Measurements from ENCODE around the gene EYA4.
"Not testable (repeated sequence)": the region's sequence is repeated elsewhere in the genome, so short reads cannot be mapped to it uniquely, and the experiment has no call there.

EYA4 gene

GRCh38 chr6:133393891-133394290 lies 152.7 kb downstream of the EYA4 start:
- H3K9me3 ChIP-seq, result no peaks in the 10 kb centered on the region
- H3K4me1 ChIP-seq, result peaks cover 37% of the 10 kb centered on the region
- H3K4me3 ChIP-seq, result no peak overlapping the region
- no peaks in the 10 kb centered on the region for H3K27me3 ChIP-seq (ENCODE audit: low read depth)
- DNase-seq (ENCODE audit: low spot score in 2 of 2), result peak in 1 of 2 experiments; percentile 92
- in situ Hi-C loops (cut with MboI; ENCODE audit: low sequenced_read_pairs), result no loop called here
- no peaks in the 10 kb centered on the region for H3K36me3 ChIP-seq (replicated peaks)

GRCh38 chr6:133394630-133395029 lies 153.5 kb downstream of the EYA4 start:
- no peak for DNase-seq (ENCODE audit: low spot score in 2 of 2)
- in situ Hi-C loops (cut with MboI; ENCODE audit: low sequenced_read_pairs), result no loop called here
- Histone ChIP-seq H3K9me3 (no peaks in the 10 kb centered on the region), H3K27me3 (ENCODE audit: low read depth) (no peaks in the 10 kb centered on the region), H3K4me1 (peaks cover 37% of the 10 kb centered on the region), H3K4me3 (no peak overlapping the region), H3K36me3 (replicated peaks) (no peaks in the 10 kb centered on the region)

- Histone ChIP-seq H3K9me3 (no peaks in the 10 kb centered on the region), H3K27me3 (ENCODE audit: low read depth) (no peaks in the 10 kb centered on the region), H3K4me1 (peaks cover 34% of the 10 kb centered on the region), H3K4me3 (no peak overlapping the region), H3K36me3 (replicated peaks) (no peaks in the 10 kb centered on the region)
- in situ Hi-C loops (cut with MboI; ENCODE audit: low sequenced_read_pairs), result no loop called here
- peak in 1 of 2 experiments; percentile 18 for DNase-seq (ENCODE audit: low spot score in 2 of 2)
These were observed 155.3 kb downstream of the EYA4 start for GRCh38 chr6:133396233-133396983.

DNA sequence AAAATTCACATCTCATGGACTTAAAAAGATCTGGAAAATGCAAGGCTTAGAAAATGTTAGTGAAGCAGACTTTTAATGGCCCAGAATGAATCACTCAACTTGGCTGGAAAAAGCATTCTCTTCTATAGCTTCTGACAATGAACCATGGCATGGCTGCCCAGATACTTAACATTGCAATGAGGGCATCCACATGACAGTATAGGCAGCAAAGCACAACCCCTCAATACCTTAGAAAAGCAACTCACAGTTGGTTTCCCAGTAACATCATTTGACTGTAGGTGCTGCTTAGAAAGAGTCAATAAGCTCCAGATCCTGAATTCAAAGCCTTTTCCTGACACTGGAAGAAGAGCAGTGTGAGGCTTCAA lies 155.8 kb downstream of the EYA4 start:
- Histone ChIP-seq H3K4me1 (peaks cover 28% of the 10 kb centered on the region), H3K36me3 (replicated peaks) (no peaks in the 10 kb centered on the region), H3K27me3 (ENCODE audit: low read depth) (no peaks in the 10 kb centered on the region), H3K4me3 (no peak overlapping the region), H3K9me3 (no peaks in the 10 kb centered on the region)
- DNase-seq (ENCODE audit: low spot score in 2 of 2), result no peak
- in situ Hi-C loops (cut with MboI; ENCODE audit: low sequenced_read_pairs), result no loop called here

DNA sequence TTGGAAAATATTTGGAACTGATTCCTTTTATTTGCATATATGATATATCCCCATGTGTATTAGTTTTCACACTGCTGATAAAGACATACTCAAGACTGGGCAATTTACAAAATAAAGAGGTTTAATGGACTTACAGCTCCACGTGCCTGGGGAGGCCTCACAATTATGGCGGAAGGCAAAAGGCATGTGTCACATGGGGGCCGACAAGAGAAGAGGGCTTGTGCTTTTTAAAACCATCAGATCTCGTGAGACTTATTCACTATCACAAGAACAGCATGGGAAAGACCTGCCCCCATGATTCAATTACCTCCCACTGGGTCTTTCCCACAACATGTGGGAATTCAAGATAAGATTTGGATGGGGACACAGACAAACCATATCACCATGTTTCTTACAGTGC lies 156.4 kb downstream of the EYA4 start:
- H3K4me1 ChIP-seq, result peaks cover 25% of the 10 kb centered on the region
- H3K27me3 ChIP-seq (ENCODE audit: low read depth); H3K4me3 ChIP-seq; H3K9me3 ChIP-seq; in situ Hi-C loops (cut with MboI; ENCODE audit: low sequenced_read_pairs); H3K36me3 ChIP-seq (replicated peaks); DNase-seq (ENCODE audit: low spot score in 2 of 2): not testable (repeated sequence)

DNA sequence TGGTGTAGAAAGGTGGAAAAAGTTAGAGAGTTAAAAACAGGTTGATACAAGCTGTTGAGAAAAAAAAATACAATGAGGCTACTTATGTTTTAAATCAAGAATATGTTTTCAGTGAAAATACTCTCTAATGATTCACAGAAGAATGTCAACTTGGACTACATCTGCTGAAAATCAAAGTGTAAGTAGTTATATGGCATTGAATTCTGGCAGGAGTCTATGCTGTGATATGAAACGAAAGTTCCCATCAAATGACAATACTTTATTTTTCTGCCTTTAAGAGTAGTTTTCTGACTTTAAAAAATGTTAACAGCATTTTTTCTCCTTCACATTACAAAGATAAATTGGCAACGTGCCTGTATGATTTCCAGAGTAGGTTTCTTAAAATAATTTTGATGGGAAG lies 158.3 kb downstream of the EYA4 start:
- Histone ChIP-seq H3K4me1 (peaks cover 27% of the 10 kb centered on the region), H3K36me3 (replicated peaks) (no peaks in the 10 kb centered on the region), H3K4me3 (no peak overlapping the region), H3K27me3 (ENCODE audit: low read depth) (no peaks in the 10 kb centered on the region), H3K9me3 (no peaks in the 10 kb centered on the region)
- in situ Hi-C loops (cut with MboI; ENCODE audit: low sequenced_read_pairs), result no loop called here
- no peak for DNase-seq (ENCODE audit: low spot score in 2 of 2)

GRCh38 chr6:133404151-133404550 lies 163.0 kb downstream of the EYA4 start:
- H3K36me3 ChIP-seq (replicated peaks), result no peaks in the 10 kb centered on the region
- peak in 1 of 2 experiments; percentile 31 for DNase-seq (ENCODE audit: low spot score in 2 of 2)
- peaks cover 48% of the 10 kb centered on the region for H3K4me1 ChIP-seq
- no peak overlapping the region for H3K4me3 ChIP-seq
- no peaks in the 10 kb centered on the region for H3K9me3 ChIP-seq
- in situ Hi-C loops (cut with MboI; ENCODE audit: low sequenced_read_pairs), result no loop called here
- H3K27me3 ChIP-seq (ENCODE audit: low read depth), result no peaks in the 10 kb centered on the region

DNA sequence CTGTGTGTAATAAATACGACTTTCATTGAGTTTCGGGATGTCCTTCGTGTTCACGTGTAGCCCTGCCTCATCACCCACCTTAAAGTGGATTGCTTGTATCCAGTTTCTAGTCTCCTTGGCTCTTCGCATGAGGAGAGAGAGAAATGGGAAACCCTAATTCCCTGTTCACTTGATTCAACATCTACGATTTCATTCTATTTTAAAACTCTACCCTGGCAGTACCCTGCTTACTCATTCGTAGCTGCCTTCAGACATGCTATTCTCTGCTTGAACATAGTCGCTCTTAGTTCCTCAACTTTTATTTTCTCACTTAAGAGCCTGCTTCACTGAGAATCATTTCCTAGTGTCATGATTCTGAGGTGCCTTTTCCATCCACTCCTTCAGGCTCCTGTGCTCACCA lies 163.6 kb downstream of the EYA4 start:
- DNase-seq (ENCODE audit: low spot score in 2 of 2), result no peak
- Histone ChIP-seq H3K4me3 (no peak overlapping the region), H3K36me3 (replicated peaks) (no peaks in the 10 kb centered on the region), H3K4me1 (peaks cover 51% of the 10 kb centered on the region), H3K27me3 (ENCODE audit: low read depth) (no peaks in the 10 kb centered on the region), H3K9me3 (no peaks in the 10 kb centered on the region)
- in situ Hi-C loops (cut with MboI; ENCODE audit: low sequenced_read_pairs), result no loop called here

DNA sequence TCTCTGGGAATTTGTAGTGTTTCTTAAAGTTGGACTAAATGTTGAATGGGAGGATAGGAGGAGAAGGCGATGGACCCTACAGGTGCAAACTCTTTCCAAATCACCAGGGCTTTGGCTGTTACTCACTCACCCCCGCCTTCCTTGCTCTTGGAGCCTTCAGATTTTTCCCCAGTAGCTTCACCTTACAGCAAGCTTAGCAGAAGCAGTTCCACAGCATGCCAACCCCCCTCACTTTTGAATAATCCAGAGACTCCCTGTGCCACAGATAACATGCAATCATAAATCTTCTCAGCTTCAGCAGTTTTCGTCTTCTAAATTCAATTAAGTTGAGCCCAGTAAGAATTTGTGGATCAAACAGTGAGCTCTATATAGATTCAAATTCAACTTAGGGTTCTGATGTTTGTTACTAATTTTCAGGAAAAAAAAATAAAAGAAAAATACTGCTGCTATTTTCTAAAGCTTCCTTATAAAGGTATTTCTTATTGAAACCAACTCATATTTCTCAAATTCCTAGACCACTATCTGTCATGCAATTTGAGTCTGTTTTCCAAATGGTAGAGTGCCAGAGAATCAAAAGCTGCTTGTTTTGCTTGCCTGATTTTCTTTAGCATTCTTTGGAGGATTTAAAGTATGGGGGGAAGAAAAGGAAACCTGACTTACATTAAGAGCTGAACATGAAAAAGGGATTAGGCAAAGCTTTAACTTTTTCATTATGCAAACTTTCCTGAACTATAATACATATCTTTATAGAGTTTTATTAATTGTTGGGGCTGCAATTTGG lies 166.4 kb downstream of the EYA4 start:
- Histone ChIP-seq H3K4me3 (no peak overlapping the region), H3K9me3 (no peaks in the 10 kb centered on the region), H3K36me3 (replicated peaks) (no peaks in the 10 kb centered on the region), H3K27me3 (ENCODE audit: low read depth) (no peaks in the 10 kb centered on the region), H3K4me1 (peaks cover 67% of the 10 kb centered on the region)
- peak; percentile 57 to 88 for DNase-seq (ENCODE audit: low spot score in 2 of 2)
- in situ Hi-C loops (cut with MboI; ENCODE audit: low sequenced_read_pairs), result no loop called here

DNA sequence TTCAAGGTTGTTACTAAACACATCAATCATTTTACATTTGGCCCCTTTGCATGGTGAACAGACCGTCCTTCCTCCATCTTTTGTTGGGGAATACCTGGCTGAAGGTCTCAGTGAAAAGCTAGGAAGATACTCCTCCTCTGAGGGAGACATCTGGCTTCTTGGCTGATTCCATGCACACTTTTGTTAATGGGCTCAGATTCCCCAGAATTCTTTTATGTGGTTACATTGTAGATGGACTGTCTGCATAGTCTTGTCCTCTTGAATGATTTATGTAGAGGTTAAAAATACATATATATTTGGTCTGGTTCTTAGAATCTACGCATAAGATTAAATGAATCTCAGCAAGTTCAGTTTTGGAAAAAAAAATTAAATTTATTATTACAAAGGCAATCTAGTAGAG lies 167.0 kb downstream of the EYA4 start:
- Histone ChIP-seq H3K27me3 (ENCODE audit: low read depth) (no peaks in the 10 kb centered on the region), H3K4me3 (no peak overlapping the region), H3K9me3 (no peaks in the 10 kb centered on the region), H3K36me3 (replicated peaks) (no peaks in the 10 kb centered on the region), H3K4me1 (peaks cover 63% of the 10 kb centered on the region)
- in situ Hi-C loops (cut with MboI; ENCODE audit: low sequenced_read_pairs), result no loop called here
- DNase-seq (ENCODE audit: low spot score in 2 of 2), result peak; percentile 31 to 39

DNA sequence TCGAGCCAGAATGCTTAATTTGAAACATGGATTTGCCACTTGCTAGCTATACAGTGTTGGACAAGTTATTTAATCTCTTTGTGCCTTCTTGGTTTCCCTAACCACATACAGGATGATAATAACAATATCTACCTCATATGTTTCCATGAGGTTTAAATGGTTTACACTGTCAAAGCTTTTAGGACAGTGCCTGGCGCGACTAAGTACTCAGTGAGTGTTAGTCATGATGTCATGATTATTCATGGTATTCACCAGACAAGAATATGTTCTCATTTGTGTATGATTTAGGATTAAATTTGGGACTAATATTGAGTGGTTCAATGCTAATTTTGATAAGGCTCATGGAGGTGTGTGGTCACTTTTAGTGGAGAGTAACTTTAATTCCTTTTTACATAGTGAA lies 167.4 kb downstream of the EYA4 start:
- no peaks in the 10 kb centered on the region for H3K9me3 ChIP-seq
- no peaks in the 10 kb centered on the region for H3K27me3 ChIP-seq (ENCODE audit: low read depth)
- H3K4me3 ChIP-seq, result no peak overlapping the region
- DNase-seq (ENCODE audit: low spot score in 2 of 2), result no peak
- H3K4me1 ChIP-seq, result peaks cover 59% of the 10 kb centered on the region
- in situ Hi-C loops (cut with MboI; ENCODE audit: low sequenced_read_pairs), result no loop called here
- H3K36me3 ChIP-seq (replicated peaks), result no peaks in the 10 kb centered on the region

DNA sequence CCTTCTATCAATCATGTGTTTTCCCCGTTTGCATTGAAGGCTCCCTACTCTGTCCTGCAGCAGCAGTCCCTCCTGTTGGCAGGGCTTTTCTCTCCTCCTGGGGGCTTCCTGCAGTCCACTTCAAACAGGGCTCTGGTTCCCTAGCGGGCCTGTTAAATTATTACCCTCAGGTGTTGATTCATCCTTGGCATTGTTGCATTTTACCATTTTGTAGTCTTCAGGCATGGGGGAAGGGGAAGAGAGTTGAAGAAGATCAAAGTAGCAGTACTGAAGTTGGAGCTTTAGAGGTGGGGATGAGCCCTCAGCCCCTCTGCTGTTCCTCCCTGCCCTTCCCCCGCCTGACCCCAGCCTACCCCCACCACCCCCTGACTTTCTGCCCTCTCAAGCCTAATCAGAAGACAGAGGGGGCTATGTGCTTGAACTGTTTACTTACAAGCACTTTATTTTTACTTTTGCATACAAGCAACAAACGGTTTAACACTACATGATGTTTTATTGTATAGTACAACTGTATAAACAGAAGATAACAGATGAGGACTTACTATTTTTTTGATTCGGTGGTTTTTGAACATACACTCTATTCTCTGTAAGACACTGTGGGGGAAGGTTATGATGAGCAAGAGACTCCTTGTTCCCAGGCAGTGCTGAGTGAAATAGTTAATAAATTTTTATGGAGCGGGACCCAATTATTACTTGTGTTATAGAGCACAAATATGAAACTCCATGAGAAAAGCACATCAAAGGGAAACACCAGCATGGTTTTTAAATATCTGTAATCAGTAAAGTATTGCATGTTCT lies 169.7 kb downstream of the EYA4 start:
- Histone ChIP-seq H3K36me3 (replicated peaks) (no peaks in the 10 kb centered on the region), H3K4me1 (peaks cover 49% of the 10 kb centered on the region), H3K27me3 (ENCODE audit: low read depth) (no peaks in the 10 kb centered on the region), H3K9me3 (no peaks in the 10 kb centered on the region), H3K4me3 (no peak overlapping the region)
- in situ Hi-C loops (cut with MboI; ENCODE audit: low sequenced_read_pairs), result no loop called here
- DNase-seq (ENCODE audit: low spot score in 2 of 2), result no peak

- no peaks in the 10 kb centered on the region for H3K36me3 ChIP-seq (replicated peaks)
- no peak overlapping the region for H3K4me3 ChIP-seq
- DNase-seq (ENCODE audit: low spot score in 2 of 2), result peak; percentile 26 to 82
- H3K9me3 ChIP-seq, result no peaks in the 10 kb centered on the region
- H3K27me3 ChIP-seq (ENCODE audit: low read depth), result no peaks in the 10 kb centered on the region
- H3K4me1 ChIP-seq, result peaks cover 46% of the 10 kb centered on the region
- in situ Hi-C loops (cut with MboI; ENCODE audit: low sequenced_read_pairs), result no loop called here
These were observed 170.6 kb downstream of the EYA4 start for GRCh38 chr6:133411757-133412156.

DNA sequence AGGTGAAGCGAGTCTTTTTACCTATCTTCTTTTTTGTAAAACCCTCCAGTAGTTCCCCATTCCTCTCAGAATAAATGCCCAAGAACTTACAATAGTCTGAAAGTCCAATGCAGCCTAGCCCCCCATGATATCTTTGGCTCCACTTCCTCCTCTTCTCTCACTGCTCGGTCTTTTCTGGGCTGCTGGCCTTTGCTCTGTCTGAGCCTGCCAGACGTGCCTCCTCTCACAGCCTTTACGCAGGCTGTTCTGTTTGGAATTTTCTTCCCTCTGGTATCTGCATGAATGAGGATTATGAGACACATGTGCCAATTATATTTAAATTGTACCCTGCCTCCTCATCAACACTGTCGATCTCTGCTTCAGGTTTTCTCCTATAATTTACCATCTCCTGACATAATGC lies 174.1 kb downstream of the EYA4 start:
- Histone ChIP-seq H3K36me3 (replicated peaks) (no peaks in the 10 kb centered on the region), H3K27me3 (ENCODE audit: low read depth) (no peaks in the 10 kb centered on the region), H3K4me1 (peaks cover 19% of the 10 kb centered on the region), H3K4me3 (no peak overlapping the region), H3K9me3 (no peaks in the 10 kb centered on the region)
- DNase-seq (ENCODE audit: low spot score in 2 of 2), result no peak
- in situ Hi-C loops (cut with MboI; ENCODE audit: low sequenced_read_pairs), result no loop called here
